Activated B cell treated with CpG ODN at 0.5 μM for 24 hours (primary cell): ENCODE data around the gene ENHO. TPM values are rescaled to one million over a fixed set of nuclear protein-coding genes. Genes with fewer than 3 reads are reported as not detected.

ENCODE experiments used
- ATAC-seq: fragments of 200-7000 bp; cut with Tn5 transposase; one replicate; pipeline ENCODE4 v1.10.0; 2021; ENCODE audit warnings: low read depth, mild to moderate bottlenecking, moderate library complexity
- CTCF ChIA-PET: fragments of 350-600 bp; sonication (Branson Sonifier 250); formaldehyde crosslinking; loops from one replicate; lab custom pipeline; 2021; ENCODE audit warnings: antibody characterized with exemption; lab: Charles Lee
- POLR2A ChIA-PET: fragments of 350-600 bp; sonication (Branson Sonifier 250); formaldehyde crosslinking; loops from one replicate; lab custom pipeline; 2021; ENCODE audit warnings: antibody characterized with exemption; lab: Charles Lee
- DNase-seq: peaks from one replicate; pipeline ENCODE4 v3.0.0; 2022
- H3K27ac Mint-ChIP-seq: one replicate; pipeline ENCODE4 v1.8.0; 2020; ENCODE audit warnings: mixed read lengths
- H3K27me3 Mint-ChIP-seq: one replicate; pipeline ENCODE4 v1.8.0; 2021; ENCODE audit warnings: mixed read lengths
- H3K36me3 Mint-ChIP-seq: one replicate; pipeline ENCODE4 v1.8.0; 2021; ENCODE audit warnings: low read depth, mixed read lengths
- H3K4me1 Mint-ChIP-seq: one replicate; pipeline ENCODE4 v1.8.0; 2021; ENCODE audit warnings: mixed read lengths
- H3K4me3 Mint-ChIP-seq: one replicate; pipeline ENCODE4 v1.8.0; 2020; ENCODE audit warnings: mild to moderate bottlenecking, mixed read lengths
- H3K9me3 Mint-ChIP-seq: one replicate; pipeline ENCODE4 v1.8.0; 2020; ENCODE audit warnings: mixed read lengths
- intact Hi-C: fragments of 100-400 bp; cut with micrococcal nuclease; formaldehyde crosslinking; loops from one replicate; pipeline ENCODE4 v1.15.1; 2024
- total RNA-seq: library from RNA; stranded (reverse); gene quantifications from 2 replicates; pipeline ENCODE4 v1.2.3, GENCODE V29; 2022
- TF ChIP-seq, protein P1 (sequence below): fragments of 200-600 bp; IDR thresholded peaks from one replicate; pipeline ENCODE4 v1.8.0; 2022; ENCODE audit warnings: antibody characterized with exemption, mild to moderate bottlenecking

ENHO gene
- total RNA-seq, 1 donor from 2014 or later: not detected

DNA sequence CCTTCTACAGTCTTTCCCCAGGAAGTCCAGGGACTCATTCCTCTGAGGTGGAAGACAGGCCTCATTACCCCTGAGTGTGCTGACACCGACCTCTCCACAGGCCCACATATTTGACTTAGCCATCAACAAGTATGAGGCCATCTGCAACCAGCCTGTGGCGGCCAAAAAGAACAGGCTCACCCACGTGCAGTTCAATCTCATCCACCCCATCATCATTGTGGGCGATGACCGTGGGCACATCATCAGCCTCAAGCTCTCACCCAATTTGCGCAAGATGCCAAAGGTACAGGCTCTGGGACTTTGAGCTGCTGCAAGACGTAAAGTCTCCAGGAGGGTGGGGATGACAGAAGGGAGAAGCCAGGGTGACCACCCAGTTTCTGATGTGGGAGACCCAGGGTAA, 5.6 kb downstream of the ENHO start:
- ChIA-PET CTCF (no interaction called here), POLR2A (interaction anchor here (0.5 kb wide), 1 partner anchor 1217 kb away, joined by 5 read pairs; no protein-coding TSS in a partner anchor)
- TF ChIP-seq, protein P1, sequence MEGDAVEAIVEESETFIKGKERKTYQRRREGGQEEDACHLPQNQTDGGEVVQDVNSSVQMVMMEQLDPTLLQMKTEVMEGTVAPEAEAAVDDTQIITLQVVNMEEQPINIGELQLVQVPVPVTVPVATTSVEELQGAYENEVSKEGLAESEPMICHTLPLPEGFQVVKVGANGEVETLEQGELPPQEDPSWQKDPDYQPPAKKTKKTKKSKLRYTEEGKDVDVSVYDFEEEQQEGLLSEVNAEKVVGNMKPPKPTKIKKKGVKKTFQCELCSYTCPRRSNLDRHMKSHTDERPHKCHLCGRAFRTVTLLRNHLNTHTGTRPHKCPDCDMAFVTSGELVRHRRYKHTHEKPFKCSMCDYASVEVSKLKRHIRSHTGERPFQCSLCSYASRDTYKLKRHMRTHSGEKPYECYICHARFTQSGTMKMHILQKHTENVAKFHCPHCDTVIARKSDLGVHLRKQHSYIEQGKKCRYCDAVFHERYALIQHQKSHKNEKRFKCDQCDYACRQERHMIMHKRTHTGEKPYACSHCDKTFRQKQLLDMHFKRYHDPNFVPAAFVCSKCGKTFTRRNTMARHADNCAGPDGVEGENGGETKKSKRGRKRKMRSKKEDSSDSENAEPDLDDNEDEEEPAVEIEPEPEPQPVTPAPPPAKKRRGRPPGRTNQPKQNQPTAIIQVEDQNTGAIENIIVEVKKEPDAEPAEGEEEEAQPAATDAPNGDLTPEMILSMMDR: no peak
- DNase-seq: no peak
- no peak for ATAC-seq
- H3K36me3 Mint-ChIP-seq: no peaks in the 10 kb centered on the region
- H3K27ac Mint-ChIP-seq: no peak overlapping the region
- peaks cover 2% of the 10 kb centered on the region for H3K27me3 Mint-ChIP-seq
- no peak overlapping the region for H3K4me3 Mint-ChIP-seq
- H3K4me1 Mint-ChIP-seq: peaks cover under 1% of the 10 kb centered on the region
- intact Hi-C loops: no loop called here
- H3K9me3 Mint-ChIP-seq: no peaks in the 10 kb centered on the region

DNA sequence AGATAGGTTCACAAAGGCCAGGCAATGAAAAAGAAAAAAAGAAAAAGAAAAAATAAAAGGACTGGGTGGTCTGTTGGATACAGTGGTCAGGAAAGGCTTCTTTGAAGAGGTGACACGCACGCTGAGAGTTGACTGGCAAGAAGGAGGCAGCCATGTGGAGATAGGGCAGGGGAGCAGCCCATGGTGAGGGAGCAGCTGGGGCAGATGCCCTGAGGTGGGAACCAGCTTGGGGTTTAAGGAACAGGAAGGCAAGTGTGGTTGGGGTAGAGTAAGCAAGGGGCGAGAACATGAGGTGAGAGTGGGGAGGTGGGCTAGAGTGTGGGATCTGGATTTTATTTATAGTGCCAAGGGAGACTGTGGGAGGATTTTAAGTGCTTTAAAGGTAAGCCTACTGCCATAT, 6.8 kb downstream of the ENHO start:
- Mint-ChIP-seq H3K36me3 (no peaks in the 10 kb centered on the region), H3K27me3 (peaks cover 3% of the 10 kb centered on the region), H3K4me3 (no peak overlapping the region), H3K9me3 (no peaks in the 10 kb centered on the region), H3K27ac (no peak overlapping the region), H3K4me1 (no peaks in the 10 kb centered on the region)
- ChIA-PET POLR2A (no interaction called here), CTCF (no interaction called here)
- ATAC-seq (no peak), DNase-seq (no peak)
- TF ChIP-seq, protein P1: no peak
- intact Hi-C loops: no loop called here

DNA sequence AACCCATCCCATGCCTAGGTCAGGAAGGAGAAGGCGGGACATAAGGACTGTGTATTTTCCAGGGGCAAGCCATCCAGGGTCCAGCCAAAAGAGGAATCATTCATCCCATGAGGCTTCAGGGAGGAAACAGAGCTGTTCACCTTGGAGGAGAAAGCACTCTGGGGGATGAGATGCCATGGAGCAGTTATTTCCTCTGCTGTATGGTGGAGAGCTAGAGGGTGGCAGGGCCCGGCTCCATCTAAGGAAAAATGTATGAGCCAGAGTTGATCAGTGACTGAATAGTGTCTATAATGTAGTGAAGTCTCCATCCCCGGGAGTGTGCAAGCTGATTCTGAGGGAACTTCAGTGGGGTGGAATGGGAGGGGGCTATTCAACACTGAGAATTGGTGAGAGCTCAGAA, 8.0 kb downstream of the ENHO start:
- H3K27ac Mint-ChIP-seq: no peak overlapping the region
- peaks cover 1% of the 10 kb centered on the region for H3K27me3 Mint-ChIP-seq
- no peaks in the 10 kb centered on the region for H3K36me3 Mint-ChIP-seq
- intact Hi-C loops: no loop called here
- DNase-seq (no peak), ATAC-seq (no peak)
- H3K4me3 Mint-ChIP-seq: no peak overlapping the region
- CTCF ChIA-PET: no interaction called here
- TF ChIP-seq, protein P1: no peak
- no peaks in the 10 kb centered on the region for H3K4me1 Mint-ChIP-seq
- H3K9me3 Mint-ChIP-seq: no peaks in the 10 kb centered on the region
- POLR2A ChIA-PET: no interaction called here

DNA sequence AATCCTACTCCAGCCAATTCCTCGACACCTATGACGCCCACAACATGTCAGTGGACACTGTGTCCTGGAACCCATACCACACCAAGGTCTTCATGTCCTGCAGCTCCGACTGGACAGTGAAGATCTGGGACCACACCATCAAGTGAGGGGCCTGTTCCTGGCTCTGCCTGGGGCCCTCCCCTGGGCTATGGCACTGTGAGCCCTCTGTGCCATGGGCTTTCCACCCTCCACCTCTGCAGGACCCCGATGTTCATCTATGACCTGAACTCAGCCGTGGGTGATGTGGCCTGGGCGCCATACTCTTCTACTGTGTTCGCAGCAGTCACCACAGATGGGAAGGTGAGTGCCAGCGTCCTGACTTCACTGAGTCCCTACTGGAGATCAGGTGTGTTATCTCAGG, 8.4 kb downstream of the ENHO start:
- ChIA-PET CTCF (no interaction called here), POLR2A (no interaction called here)
- H3K9me3 Mint-ChIP-seq: no peaks in the 10 kb centered on the region
- H3K36me3 Mint-ChIP-seq: no peaks in the 10 kb centered on the region
- ATAC-seq (no peak), DNase-seq (no peak)
- H3K27me3 Mint-ChIP-seq: peaks cover 1% of the 10 kb centered on the region
- TF ChIP-seq, protein P1: no peak
- intact Hi-C loops: no loop called here
- no peak overlapping the region for H3K4me3 Mint-ChIP-seq
- H3K4me1 Mint-ChIP-seq: no peaks in the 10 kb centered on the region
- H3K27ac Mint-ChIP-seq: no peak overlapping the region

DNA sequence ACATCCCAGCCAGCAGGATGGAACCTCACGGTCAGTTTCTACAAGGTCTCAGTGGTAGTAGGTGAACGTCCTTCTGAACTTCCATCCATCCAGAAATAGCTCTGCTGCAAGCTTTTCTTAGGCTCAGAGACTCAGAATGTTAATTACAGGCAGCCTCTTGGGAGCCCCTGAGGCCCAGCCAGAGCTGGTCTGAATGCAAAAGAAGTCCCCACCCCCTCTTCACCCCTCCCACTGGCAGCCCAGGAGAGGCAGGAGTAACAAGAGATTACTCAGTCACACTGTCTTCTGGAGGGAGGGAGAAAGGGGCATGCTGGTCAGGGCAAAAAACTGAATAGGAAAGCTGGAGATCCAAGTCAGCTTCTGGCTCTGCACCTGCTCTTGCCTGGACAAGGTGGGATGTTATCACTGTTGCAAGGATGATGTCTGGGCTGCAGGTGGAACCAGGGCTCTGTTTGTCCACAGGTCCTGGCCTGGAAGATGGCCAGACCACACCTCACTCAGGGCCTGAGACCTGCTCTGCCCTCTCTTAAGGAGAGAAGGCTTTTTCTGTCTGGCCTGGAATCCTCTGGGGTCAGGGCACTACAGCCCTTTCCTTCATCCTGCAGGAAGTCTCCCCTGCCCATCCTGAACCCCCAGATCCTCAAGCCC, 9.1 kb downstream of the ENHO start:
- ChIA-PET POLR2A (no interaction called here), CTCF (interaction anchor here (1.4 kb wide), 1 partner anchor 110 kb away, joined by 3 read pairs; no protein-coding TSS in a partner anchor)
- Mint-ChIP-seq H3K27ac (no peak overlapping the region), H3K27me3 (peaks cover 1% of the 10 kb centered on the region), H3K9me3 (no peaks in the 10 kb centered on the region), H3K4me1 (no peaks in the 10 kb centered on the region), H3K4me3 (no peak overlapping the region), H3K36me3 (no peaks in the 10 kb centered on the region)
- TF ChIP-seq, protein P1: no peak
- intact Hi-C loops: no loop called here
- no peak for DNase-seq
- no peak for ATAC-seq
